K562 (cell line): Measurements from ENCODE around the gene EIF4E1B.

ENCODE experiments used
- CTCF ChIP-seq, 3 experiments: IDR thresholded peaks in 2 of 3; conservative IDR thresholded peaks in 1 of 3; 2 replicates each; pipeline ENCODE4 v1.5.1; 2011 to 2012; ENCODE audit warnings: low read length in 3 of 3, mild to moderate bottlenecking in 3 of 3, control low read depth in 2 of 3, improper control_type of control experiment in 1 of 3, inconsistent platforms in 1 of 3, low read depth in 1 of 3, mixed read lengths in 1 of 3, moderate library complexity in 1 of 3; ENCODE audit not compliant: insufficient read depth in 2 of 3
- JUN ChIP-seq, 2 experiments: sonication (generic) in 1 of 2; formaldehyde crosslinking in 1 of 2; IDR thresholded peaks; 2 replicates each; pipeline versions ENCODE4 v1.6.1 to v1.8.0; 2012 to 2022; ENCODE audit warnings: borderline replicate concordance in 2 of 2, mild to moderate bottlenecking in 2 of 2, improper control_type of control experiment in 1 of 2, low read depth in 1 of 2, low read length in 1 of 2, missing genetic modification reagents in 1 of 2
- REST ChIP-seq, 2 experiments: fragments of 450-650 bp; formaldehyde crosslinking in 1 of 2; IDR thresholded peaks; 2 replicates each; pipeline versions ENCODE4 v1.4.0 to v1.6.1; 2014 to 2020; ENCODE audit warnings: mild to moderate bottlenecking in 2 of 2, borderline replicate concordance in 1 of 2, low read depth in 1 of 2
- SMARCB1 ChIP-seq: IDR thresholded peaks from 2 replicates; pipeline ENCODE4 v1.6.1; 2011; ENCODE audit warnings: improper control_type of control experiment, low read depth; ENCODE audit not compliant: insufficient read length
- USF2 ChIP-seq: sonication (generic); formaldehyde crosslinking; IDR thresholded peaks from 2 replicates; pipeline ENCODE4 v1.5.0; 2020; ENCODE audit warnings: missing genetic modification reagents

- no peak for TF ChIP-seq SMARCB1
- no peak for TF ChIP-seq CTCF (IDR thresholded peaks at IDR 0.05 in 2 of 3, conservative IDR thresholded peaks at IDR 0.05 in 1 of 3; ENCODE audit: insufficient read depth in 2 of 3, low read depth in 1 of 3, low read length in 3 of 3)
- no peak for TF ChIP-seq USF2 (CRISPR knock-in tag)
- no peak for TF ChIP-seq REST (IDR thresholded peaks at IDR 0.05; ENCODE audit: borderline replicate concordance)
- TF ChIP-seq REST (CRISPR knock-in tag; IDR thresholded peaks at IDR 0.05; ENCODE audit: low read depth) = no peak
- TF ChIP-seq JUN (IDR thresholded peaks at IDR 0.05; ENCODE audit: borderline replicate concordance, low read depth, low read length) = no peak
- no peak for TF ChIP-seq JUN (CRISPR knock-in tag; IDR thresholded peaks at IDR 0.05; ENCODE audit: borderline replicate concordance)
Measured at GRCh38 chr5:176643491-176644219, 13.2 kb downstream of the EIF4E1B start.
